H1 (cell line): ENCODE measurements around the gene BACE2. TPM values are rescaled to one million over a fixed set of nuclear protein-coding genes. Genes with fewer than 3 reads are reported as not detected.
A peak's percentile ranks its signal among the peaks of the same experiment; 100 is the strongest.

Source experiments
- CTCF ChIA-PET: fragments of 300-600 bp; sonication (Branson Sonifier 250); formaldehyde crosslinking; loops from one replicate; lab custom pipeline; 2021; ENCODE audit not compliant: partially characterized antibody; lab: Charles Lee
- POLR2A ChIA-PET: fragments of 300-600 bp; sonication (Branson Sonifier 250); formaldehyde crosslinking; loops from one replicate; lab custom pipeline; 2021; ENCODE audit warnings: inconsistent platforms; ENCODE audit not compliant: partially characterized antibody; lab: Charles Lee
- DNase-seq, 2 experiments: peaks; one replicate each; pipeline versions ENCODE4 v3.0.0 to v3.0.0-alpha.2; 2010 to 2022; ENCODE audit warnings: low spot score in 2 of 2, low read depth in 1 of 2, mixed read lengths in 1 of 2
- FAIRE-seq: peaks from 2 replicates; lab custom pipeline; 2011; peaks lifted over from hg19 to GRCh38; lab: Jason Lieb, UNC
- H2AFZ ChIP-seq: 2 replicates; pipeline ENCODE4 v1.8.1; 2012; ENCODE audit warnings: low read length, inconsistent platforms
- H2AK5ac ChIP-seq: 2 replicates; pipeline ENCODE4 v1.6.1; 2013; ENCODE audit warnings: low read depth, low read length
- H2BK120ac ChIP-seq: replicated peaks from 2 replicates; pipeline ENCODE3; 2013; ENCODE audit warnings: low read depth, low read length, inconsistent platforms
- H2BK12ac ChIP-seq: 2 replicates; pipeline ENCODE4 v1.6.1; 2013; ENCODE audit warnings: low read depth, low read length
- H2BK15ac ChIP-seq: 2 replicates; pipeline ENCODE4 v1.6.1; 2013; ENCODE audit warnings: low read length
- H2BK20ac ChIP-seq: 2 replicates; pipeline ENCODE4 v1.6.1; 2013; ENCODE audit warnings: low read length
- H2BK5ac ChIP-seq: 2 replicates; pipeline ENCODE4 v1.6.1; 2013; ENCODE audit warnings: low read depth, low read length
- H3K14ac ChIP-seq: 2 replicates; pipeline ENCODE4 v1.6.1; 2013; ENCODE audit warnings: inconsistent platforms; ENCODE audit not compliant: insufficient read length
- H3K18ac ChIP-seq: 2 replicates; pipeline ENCODE4 v1.6.1; 2013; ENCODE audit warnings: low read length; ENCODE audit errors: extremely low read depth
- H3K23ac ChIP-seq: 2 replicates; pipeline ENCODE4 v1.6.1; 2013; ENCODE audit warnings: inconsistent platforms; ENCODE audit not compliant: insufficient read length
- H3K23me2 ChIP-seq: 2 replicates; pipeline ENCODE4 v1.6.1; 2013; ENCODE audit warnings: low read depth, low read length
- H3K27ac ChIP-seq: 2 replicates; pipeline ENCODE4 v1.6.1; 2011; ENCODE audit warnings: low read depth, low read length, inconsistent platforms
- H3K27me3 ChIP-seq, 4 experiments: replicated peaks in 1 of 4; 1 replicate in 1 of 4; 2 replicates in 3 of 4; pipeline versions ENCODE4 v1.6.1 to v1.8.1; 2011 to 2013; ENCODE audit warnings: low read length in 3 of 4, mild to moderate bottlenecking in 3 of 4, inconsistent platforms in 2 of 4, mixed read lengths in 2 of 4, moderate library complexity in 1 of 4; ENCODE audit not compliant: control insufficient read depth in 3 of 4, insufficient read depth in 3 of 4; ENCODE audit errors: extremely low read depth in 1 of 4
- H3K36me3 ChIP-seq, 4 experiments: 2 replicates each; pipeline versions ENCODE4 v1.6.1 to v1.8.1; 2011 to 2013; ENCODE audit warnings: mild to moderate bottlenecking in 4 of 4, low read length in 3 of 4, moderate library complexity in 2 of 4, control low read depth in 1 of 4, inconsistent platforms in 1 of 4; ENCODE audit not compliant: insufficient read depth in 4 of 4, control insufficient read depth in 2 of 4
- H3K4ac ChIP-seq: replicated peaks from 2 replicates; pipeline ENCODE3; 2013; ENCODE audit warnings: low read length, low read depth, mixed read lengths, inconsistent platforms; ENCODE audit not compliant: insufficient read length
- H3K4me1 ChIP-seq, 4 experiments: replicated peaks in 1 of 4; 1 replicate in 1 of 4; 2 replicates in 3 of 4; pipeline versions ENCODE4 v1.6.1 to v1.8.1; 2011 to 2013; ENCODE audit warnings: low read length in 3 of 4, inconsistent platforms in 2 of 4, mixed read lengths in 1 of 4; ENCODE audit not compliant: insufficient read depth in 4 of 4, control insufficient read depth in 3 of 4
- H3K4me2 ChIP-seq, 2 experiments: 2 replicates each; pipeline versions ENCODE4 v1.6.1 to v1.8.1; 2011 to 2013; ENCODE audit warnings: low read depth in 2 of 2, low read length in 2 of 2, control low read depth in 1 of 2, inconsistent platforms in 1 of 2, mild to moderate bottlenecking in 1 of 2; ENCODE audit not compliant: insufficient read depth in 1 of 2
- H3K4me3 ChIP-seq, 4 experiments: fragments of 200-600, 300-600 bp in 1 of 4; sonication (generic), shearing (Covaris generic), sonication (Bioruptor Twin) in 1 of 4; 2 replicates each; pipeline versions ENCODE4 v1.5.1 to v1.8.1; 2011 to 2016; ENCODE audit warnings: low read length in 4 of 4, low read depth in 3 of 4, control low read depth in 2 of 4, inconsistent platforms in 2 of 4, mild to moderate bottlenecking in 2 of 4, mixed read lengths in 1 of 4, moderate library complexity in 1 of 4; ENCODE audit not compliant: insufficient read depth in 2 of 4; ENCODE audit errors: extremely low read depth in 1 of 4
- H3K56ac ChIP-seq: replicated peaks from 2 replicates; pipeline ENCODE3; 2013; ENCODE audit warnings: low read depth, mild to moderate bottlenecking, mixed read lengths, low read length, inconsistent platforms; ENCODE audit not compliant: insufficient read length
- H3K79me1 ChIP-seq: 2 replicates; pipeline ENCODE4 v1.6.1; 2013; ENCODE audit warnings: low read depth, low read length, control low read depth
- H3K79me2 ChIP-seq, 2 experiments: 2 replicates each; pipeline versions ENCODE4 v1.6.1 to v1.8.1; 2012 to 2013; ENCODE audit warnings: low read length in 2 of 2, mild to moderate bottlenecking in 2 of 2, inconsistent platforms in 1 of 2; ENCODE audit not compliant: insufficient read depth in 2 of 2, control insufficient read depth in 1 of 2
- H3K9ac ChIP-seq, 4 experiments: replicated peaks in 1 of 4; 1 replicate in 1 of 4; 2 replicates in 3 of 4; pipeline versions ENCODE4 v1.6.1 to v1.8.1; 2011 to 2013; ENCODE audit warnings: low read depth in 3 of 4, low read length in 3 of 4, control low read depth in 2 of 4, mild to moderate bottlenecking in 2 of 4, moderate library complexity in 2 of 4, inconsistent platforms in 1 of 4; ENCODE audit errors: extremely low read depth in 1 of 4
- H3K9me3 ChIP-seq, 2 experiments: 2 replicates each; pipeline versions ENCODE4 v1.6.1 to v1.8.1; 2012 to 2013; ENCODE audit warnings: mild to moderate bottlenecking in 2 of 2, moderate library complexity in 2 of 2, control low read depth in 1 of 2, inconsistent platforms in 1 of 2, low read depth in 1 of 2, low read length in 1 of 2, mixed read lengths in 1 of 2; ENCODE audit not compliant: insufficient read depth in 2 of 2
- H4K20me1 ChIP-seq, 2 experiments: replicated peaks in 1 of 2; 2 replicates each; pipeline versions ENCODE3 to v1.8.1; 2011 to 2013; ENCODE audit warnings: inconsistent platforms in 2 of 2, low read length in 2 of 2, mild to moderate bottlenecking in 1 of 2; ENCODE audit not compliant: insufficient read depth in 2 of 2, control insufficient read depth in 1 of 2
- H4K5ac ChIP-seq: 2 replicates; pipeline ENCODE4 v1.6.1; 2013; ENCODE audit warnings: low read length, low read depth, mixed read lengths, inconsistent platforms; ENCODE audit not compliant: insufficient read length
- H4K8ac ChIP-seq: 2 replicates; pipeline ENCODE4 v1.8.0; 2013; ENCODE audit warnings: mild to moderate bottlenecking, moderate library complexity, low read length, inconsistent platforms; ENCODE audit not compliant: insufficient read depth; ENCODE audit errors: extremely low read depth
- H4K91ac ChIP-seq: replicated peaks from 2 replicates; pipeline ENCODE3; 2013; ENCODE audit warnings: low read length, mixed read lengths, inconsistent platforms; ENCODE audit not compliant: insufficient read length
- CEBPB ChIP-seq: IDR thresholded peaks from 2 replicates; pipeline ENCODE4 v1.6.1; 2012; ENCODE audit warnings: low read depth, low read length
- CHD2 ChIP-seq: IDR thresholded peaks from 2 replicates; pipeline ENCODE4 v1.6.1; 2012; ENCODE audit warnings: low read length, improper control_type of control experiment
- E2F6 ChIP-seq: IDR thresholded peaks from 2 replicates; pipeline ENCODE4 v1.6.1; 2012; ENCODE audit warnings: inconsistent platforms
- RAD21 ChIP-seq, 2 experiments: IDR thresholded peaks in 1 of 2; conservative IDR thresholded peaks in 1 of 2; 2 replicates each; pipeline ENCODE4 v1.6.1; 2011; ENCODE audit warnings: low read depth in 2 of 2, low read length in 2 of 2, improper control_type of control experiment in 1 of 2, inconsistent platforms in 1 of 2, mild to moderate bottlenecking in 1 of 2, moderate library complexity in 1 of 2
- RXRA ChIP-seq: IDR thresholded peaks from 2 replicates; pipeline ENCODE4 v1.6.1; 2011; ENCODE audit warnings: low read depth, mild to moderate bottlenecking, low read length, moderate library complexity; ENCODE audit not compliant: insufficient read depth
- SIRT6 ChIP-seq: IDR thresholded peaks from one replicate; pipeline ENCODE4 v1.7.1; 2012; ENCODE audit warnings: low read length, inconsistent platforms
- WGBS, 2 experiments: shearing (Covaris generic) in 1 of 2; methylation state at CpG; one replicate each; pipeline versions ENCODE4 v1.1.6 to v1.1.7; 2013 to 2015; ENCODE audit warnings: low lambda C conversion rate in 2 of 2, mixed read lengths in 2 of 2, inconsistent platforms in 1 of 2, low coverage in 1 of 2, missing lambda C conversion rate in 1 of 2; ENCODE audit not compliant: insufficient replicate concordance in 2 of 2, insufficient coverage in 1 of 2, insufficient read length in 1 of 2; ENCODE audit errors: extremely low coverage in 1 of 2, missing lambda C conversion rate in 1 of 2; 5-methylcytosine and 5-hydroxymethylcytosine counted together
- polyA plus RNA-seq, 7 experiments: library from polyadenylated mRNA; depleted of rRNA in 3 of 7; stranded (reverse) in 5 of 7; unstranded in 2 of 7; fragments of >200 nt in 5 of 7; fragments of 200-250 nt in 2 of 7; gene quantifications; 1 replicate in 5 of 7; 2 replicates in 1 of 7; 4 replicates in 1 of 7; pipeline versions ENCODE4 v1.2.1 to v1.2.3, GENCODE V29; 2011 to 2013; ENCODE audit warnings: missing spikeins in 2 of 7, mixed read lengths in 2 of 7
- total RNA-seq: library from RNA; stranded (reverse); fragmentation: NEBNext Ultra II Directional; extraction: Animal tissue kit (Norgen Biotek cat#: 25700); gene quantifications from 2 replicates; pipeline ENCODE4 v1.2.1, GENCODE V29; 2021

BACE2 gene
- total and polyA plus RNA-seq, 2 of the 8 experiments (the other 6 are each of a cell fraction or from before 2014, with no cell fraction given) = 8.1 to 10.9 TPM

- Histone ChIP-seq H3K9ac (no peak overlapping the region), H2BK5ac (no peak overlapping the region), H3K4me3 (no peak overlapping the region), H3K23ac (no peak overlapping the region), H3K56ac (no peak overlapping the region), H3K18ac (no peak overlapping the region), H2BK15ac (no peak overlapping the region), H3K4me2 (no peak overlapping the region), H4K5ac (no peak overlapping the region), H2AK5ac (no peak overlapping the region), H2BK12ac (no peak overlapping the region), H3K23me2 (no peaks in the 10 kb centered on the region), H3K9me3 (no peaks in the 10 kb centered on the region), H3K79me2 (no peaks in the 10 kb centered on the region), H2BK20ac (no peak overlapping the region), H3K4me1 (no peaks in the 10 kb centered on the region), H3K4ac (no peak overlapping the region), H2AFZ (peak overlapping the region; percentile 51; the same call in 1 of the 2 replicates), H3K36me3 (no peaks in the 10 kb centered on the region), H4K20me1 (no peaks in the 10 kb centered on the region), H2BK120ac (no peak overlapping the region), H3K27me3 (no peaks in the 10 kb centered on the region), H3K79me1 (no peaks in the 10 kb centered on the region), H4K91ac (no peak overlapping the region), H4K8ac (no peak overlapping the region), H3K27ac (no peak overlapping the region), H3K14ac (no peak overlapping the region)
- FAIRE-seq (no peak), DNase-seq (no peak)
- 85% methylated on average over 3 of the region's 3 CpGs; no CpG with 5 or more reads in 1 of the 2 experiments for WGBS, 2 experiments
- TF ChIP-seq CHD2 (no peak), CEBPB (no peak), RAD21 (IDR thresholded peaks at IDR 0.05 in 1 of 2, conservative IDR thresholded peaks at IDR 0.05 in 1 of 2; ENCODE audit: low read depth in 2 of 2, low read length in 2 of 2) (no peak), SIRT6 (no peak), E2F6 (no peak), RXRA (no peak)
- CTCF ChIA-PET = interaction anchor here (1.0 to 9.0 kb wide), 2 partner anchors 8 to 40 kb away, joined by 4 to 98 read pairs; no protein-coding TSS in a partner anchor
- POLR2A ChIA-PET = no interaction called here
These were observed 37.1 kb upstream of the BACE2 start for GRCh38 chr21:41130883-41131282.
